ENCODE results near the gene KRT80.

Gene KRT80

GRCh38 chr12:52151153-52151836, 40.5 kb downstream of the KRT80 start:
- DNase-seq, result no peak

- DNase-seq, result no peak
These were observed 42.1 kb downstream of the KRT80 start for GRCh38 chr12:52149651-52150241.

- no peak for DNase-seq
These were observed 42.6 kb downstream of the KRT80 start for GRCh38 chr12:52149182-52149641.

GRCh38 chr12:52148464-52149181, 43.2 kb downstream of the KRT80 start:
- DNase-seq, result peak in 1 of 2 experiments; percentile 43

GRCh38 chr12:52147964-52148463, 43.8 kb downstream of the KRT80 start:
- no peak for DNase-seq

GRCh38 chr12:52147367-52147963, 44.3 kb downstream of the KRT80 start:
- DNase-seq, result no peak

GRCh38 chr12:52146822-52147366, 44.9 kb downstream of the KRT80 start:
- no peak for DNase-seq

GRCh38 chr12:52146089-52146821, 45.6 kb downstream of the KRT80 start:
- DNase-seq, result no peak

GRCh38 chr12:52145228-52146088, 46.4 kb downstream of the KRT80 start:
- DNase-seq, result no peak

- DNase-seq, result no peak
These were observed 47.1 kb downstream of the KRT80 start for GRCh38 chr12:52144512-52145227.

- DNase-seq, result no peak
These were observed 49.4 kb downstream of the KRT80 start for GRCh38 chr12:52142431-52142830.

GRCh38 chr12:52141875-52142274, 49.9 kb downstream of the KRT80 start:
- DNase-seq, result no peak

- no peak for DNase-seq
These were observed 50.5 kb downstream of the KRT80 start for GRCh38 chr12:52141306-52141705.

GRCh38 chr12:52139579-52140062, 52.2 kb downstream of the KRT80 start:
- DNase-seq, result peak in 1 of 2 experiments; percentile 77

GRCh38 chr12:52139147-52139546, 52.7 kb downstream of the KRT80 start:
- no peak for DNase-seq

- DNase-seq, result no peak
These were observed 54.1 kb downstream of the KRT80 start for GRCh38 chr12:52137746-52138145.

GRCh38 chr12:52132754-52133161, 59.1 kb downstream of the KRT80 start:
- DNase-seq, result no peak

- no peak for DNase-seq
These were observed 61.1 kb downstream of the KRT80 start for GRCh38 chr12:52130711-52131110.

GRCh38 chr12:52127683-52128450, 63.9 kb downstream of the KRT80 start:
- no peak for DNase-seq

Data from NCI-H526 (cell line).